EH (cell line): ENCODE data around the gene ARSA.
"Not testable (repeated sequence)": the region's sequence is repeated elsewhere in the genome, so short reads cannot be mapped to it uniquely, and the experiment has no call there.

Experiments used
- DNase-seq: peaks from one replicate; pipeline ENCODE4 v3.0.0-alpha.2; 2015; ENCODE audit warnings: low read depth

ARSA gene

DNA sequence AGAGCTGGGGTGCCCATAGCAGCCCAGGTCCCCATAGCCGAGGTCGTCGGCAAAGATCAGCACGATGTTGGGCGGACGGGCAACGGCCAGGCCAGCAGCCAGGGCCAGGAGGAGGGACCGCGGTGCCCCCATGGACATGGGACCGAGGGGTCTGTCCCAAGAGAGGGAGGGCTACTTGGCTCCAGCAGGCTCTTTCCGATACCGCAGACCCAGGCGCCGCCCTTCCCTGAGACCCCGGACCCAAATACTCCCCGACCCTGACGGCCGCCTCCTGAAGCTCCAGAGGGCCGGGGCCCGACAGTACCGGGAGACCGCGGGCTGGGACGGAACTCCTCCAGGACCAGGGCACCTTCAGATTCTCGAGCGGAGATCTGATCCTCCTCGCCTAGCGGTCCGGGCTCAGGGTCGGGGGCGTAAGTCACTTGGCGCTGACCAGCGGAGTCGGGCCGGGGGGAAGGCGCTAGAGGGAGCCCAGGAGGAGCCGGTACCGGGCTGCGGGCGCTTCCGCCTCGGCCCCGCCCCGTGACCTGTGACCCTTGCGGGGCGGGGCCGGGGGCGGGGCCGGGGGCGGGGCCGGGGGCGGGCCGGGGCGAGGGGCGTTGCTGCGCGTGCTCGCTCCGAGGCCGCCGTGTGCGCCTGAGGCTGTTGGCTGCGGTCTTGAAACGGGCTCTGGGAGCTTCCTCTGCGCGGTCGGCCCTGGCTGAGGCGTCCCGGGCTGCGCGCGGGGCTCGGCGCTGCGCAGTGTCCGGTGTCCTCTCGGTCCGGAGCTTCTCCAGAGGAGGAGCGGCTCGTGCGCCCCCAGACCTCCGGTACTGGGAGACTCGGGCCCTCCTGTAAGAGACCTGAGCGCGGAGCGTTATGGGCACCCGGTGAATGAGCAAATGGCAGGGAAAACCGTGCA is at the start of gene ARSA:
TSS of gene ARSA (minus strand) at position 511 of the 901 bp plus-strand sequence. CDS start at position 138, 373 bp downstream.
- peak; percentile 90 for DNase-seq

GRCh38 chr22:50676661-50677492 is 48.9 kb upstream of the ARSA start:
- no peak for DNase-seq

- no peak for DNase-seq
These were observed 48.3 kb upstream of the ARSA start for GRCh38 chr22:50676180-50676636.

GRCh38 chr22:50675553-50676179 is 47.7 kb upstream of the ARSA start:
- DNase-seq = no peak

DNA sequence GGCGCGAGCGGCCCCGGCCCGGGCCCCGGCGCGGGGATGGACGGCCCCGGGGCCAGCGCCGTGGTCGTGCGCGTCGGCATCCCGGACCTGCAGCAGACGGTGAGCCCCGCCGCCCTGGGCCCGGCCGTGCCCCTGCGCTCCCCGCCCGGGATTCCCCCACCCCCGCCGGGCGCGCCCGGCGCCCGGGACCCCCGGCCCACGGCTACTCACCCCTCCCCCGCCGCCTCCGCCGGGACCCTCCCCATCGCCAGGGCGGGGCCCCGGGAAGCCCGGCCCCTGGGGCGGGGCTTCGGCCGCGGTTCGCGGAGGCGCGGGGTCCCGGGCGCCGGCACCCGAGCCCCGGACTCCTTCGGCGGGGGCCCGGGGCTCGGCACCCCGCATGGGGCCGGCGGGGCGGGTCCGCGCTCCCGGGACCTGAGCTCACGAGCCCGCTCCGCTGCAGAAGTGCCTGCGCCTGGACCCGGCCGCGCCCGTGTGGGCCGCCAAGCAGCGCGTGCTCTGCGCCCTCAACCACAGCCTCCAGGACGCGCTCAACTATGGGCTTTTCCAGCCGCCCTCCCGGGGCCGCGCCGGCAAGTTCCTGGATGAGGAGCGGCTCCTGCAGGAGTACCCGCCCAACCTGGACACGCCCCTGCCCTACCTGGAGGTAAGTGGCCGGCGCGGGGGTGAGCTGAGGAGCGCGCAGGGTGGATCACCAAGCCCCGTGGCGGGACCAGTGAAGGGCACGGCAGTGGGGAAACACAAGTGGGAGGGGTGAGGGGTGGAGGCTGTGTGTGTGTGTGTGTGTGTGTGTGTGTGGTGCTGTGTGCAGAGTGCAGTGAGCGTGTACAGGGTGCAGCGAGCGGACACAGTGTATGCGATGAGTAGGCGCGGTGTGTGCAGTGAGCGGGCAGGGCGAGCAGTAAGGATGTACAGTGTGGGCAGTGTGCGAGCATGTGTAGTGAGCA is 46.9 kb upstream of the ARSA start:
- no peak for DNase-seq

DNA sequence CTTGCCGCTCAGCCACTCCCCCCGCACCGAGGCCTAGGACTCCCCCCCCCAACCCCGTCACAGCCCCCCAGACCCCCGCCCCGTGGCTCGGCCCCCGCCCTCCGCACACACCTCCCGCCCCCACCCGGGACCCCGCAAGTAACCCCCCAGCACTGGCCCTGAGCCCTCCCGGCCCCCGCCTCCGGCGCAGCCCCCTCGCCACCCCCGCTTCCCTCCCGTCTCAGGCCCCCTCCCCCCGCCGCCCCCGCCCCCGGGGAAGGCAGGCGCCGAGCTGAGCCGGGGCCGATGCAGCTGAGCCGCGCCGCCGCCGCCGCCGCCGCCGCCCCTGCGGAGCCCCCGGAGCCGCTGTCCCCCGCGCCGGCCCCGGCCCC is 46.2 kb upstream of the ARSA start:
- DNase-seq = no peak

- DNase-seq = no peak
These were observed 45.5 kb upstream of the ARSA start for GRCh38 chr22:50673231-50674129.

- no peak for DNase-seq
These were observed 44.7 kb upstream of the ARSA start, which contains the start of gene SHANK3 for GRCh38 chr22:50672471-50673230. Gene SHANK3, plus strand, starts transcription at chr22:50672823.

DNA sequence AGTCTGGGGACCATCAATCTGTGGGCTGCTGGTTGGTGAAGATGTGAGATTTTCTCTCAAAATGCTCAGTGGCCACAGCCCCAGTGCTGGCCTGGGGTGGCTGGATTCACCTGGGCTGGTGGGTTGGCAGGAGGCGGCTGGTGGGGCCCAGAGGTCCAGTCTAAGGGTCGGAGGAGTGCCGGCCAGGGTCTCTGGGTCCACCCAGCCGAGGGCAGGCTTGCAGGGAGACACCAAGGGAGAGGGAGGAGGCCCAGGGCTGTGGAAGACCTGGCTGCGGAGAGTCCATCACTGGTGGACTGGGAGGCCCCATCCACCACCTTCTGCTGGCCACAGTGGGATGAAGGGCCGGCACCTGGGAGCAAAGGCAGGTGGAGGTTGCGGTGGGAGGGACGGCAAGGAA is 44.1 kb upstream of the ARSA start:
- DNase-seq = no peak

DNA sequence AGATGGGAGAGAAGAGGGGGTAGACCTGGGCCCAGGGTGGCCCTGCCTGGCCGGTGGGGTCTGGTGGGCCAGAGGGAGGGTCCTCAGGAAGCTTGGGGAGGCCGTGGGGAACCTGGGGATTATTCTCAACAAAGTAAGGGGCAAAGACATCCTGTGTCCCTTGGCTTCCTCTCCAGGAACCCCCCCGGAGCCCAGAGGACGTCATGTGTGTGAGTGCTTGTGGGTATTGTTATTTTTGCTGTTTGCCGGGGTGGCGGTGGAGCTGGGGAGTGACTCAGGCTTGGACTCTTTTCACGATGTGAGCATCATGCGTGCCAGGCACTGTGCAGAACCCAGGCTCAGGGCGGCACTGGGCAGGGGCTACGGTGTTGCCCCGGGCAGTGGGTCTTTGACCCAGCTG is 43.7 kb upstream of the ARSA start:
- DNase-seq = no peak

DNA sequence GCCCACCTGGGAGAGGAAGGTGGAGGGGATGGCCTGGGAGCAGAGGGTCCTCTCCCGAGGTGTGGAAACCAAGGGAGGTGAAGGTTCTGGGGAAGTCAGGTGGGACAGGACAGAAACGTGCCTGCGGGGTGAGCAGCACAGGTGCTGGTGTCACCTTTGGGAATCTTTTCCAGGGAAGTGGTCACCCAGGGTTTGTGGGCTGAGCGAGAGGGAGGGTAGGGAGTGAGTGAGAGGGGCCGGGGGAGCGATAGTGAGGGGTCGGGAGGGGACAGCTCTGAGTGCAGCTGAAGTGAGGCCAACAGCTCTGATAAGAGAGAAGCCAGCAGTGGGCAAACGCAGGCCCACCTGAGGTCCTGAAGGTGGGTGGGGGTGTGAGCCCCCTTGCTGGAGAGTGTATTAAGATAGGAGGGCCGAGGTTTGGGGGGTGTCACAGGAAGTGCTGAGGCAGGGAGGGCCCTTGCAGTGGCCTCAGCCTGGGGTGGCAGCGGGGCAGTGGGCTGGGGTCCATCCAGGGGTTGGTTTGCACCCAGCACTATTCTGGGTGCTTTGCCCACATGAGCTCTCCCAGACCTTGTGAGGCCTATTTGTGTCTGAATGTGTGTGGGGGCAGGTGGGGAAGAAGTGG is 43.1 kb upstream of the ARSA start:
- DNase-seq = no peak

DNA sequence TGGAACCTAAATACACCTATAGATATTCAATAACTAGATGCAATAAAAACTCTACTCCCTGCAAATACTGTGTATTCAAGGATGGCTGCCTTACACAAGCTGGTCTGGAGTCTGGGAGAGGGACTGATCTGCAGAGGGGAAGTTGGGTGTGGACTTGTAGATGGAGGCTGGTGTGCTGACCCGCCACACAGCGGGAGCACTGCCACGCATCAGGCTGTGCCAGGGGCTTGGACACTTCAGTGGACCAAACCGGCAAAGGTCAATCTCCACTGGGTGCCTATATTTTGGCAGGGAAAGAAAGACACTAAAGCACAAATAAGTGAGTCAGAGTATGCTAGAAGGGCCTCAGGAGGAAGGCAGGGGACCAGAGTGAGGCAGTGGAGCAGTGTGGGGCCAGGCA is 42.6 kb upstream of the ARSA start:
- no peak for DNase-seq

DNA sequence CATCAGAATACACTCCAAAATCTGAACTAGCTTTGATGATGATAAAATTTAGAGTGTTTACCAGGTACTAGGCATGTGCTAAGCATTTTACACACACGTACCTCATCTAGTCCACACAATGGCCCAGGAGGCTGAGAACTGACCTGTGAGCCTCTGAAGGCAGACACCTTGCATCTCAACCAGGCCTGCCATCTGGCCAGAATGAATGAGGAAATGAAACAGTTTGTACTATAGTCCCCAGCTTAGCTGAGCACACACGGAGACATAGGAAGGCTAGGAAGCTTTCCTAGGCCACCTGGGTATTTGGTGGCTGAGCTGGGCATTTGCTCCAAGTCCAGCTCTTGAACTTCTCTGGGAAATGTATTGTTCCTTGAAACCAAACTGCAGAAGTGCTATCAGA is 37.8 kb upstream of the ARSA start:
- no peak for DNase-seq

DNA sequence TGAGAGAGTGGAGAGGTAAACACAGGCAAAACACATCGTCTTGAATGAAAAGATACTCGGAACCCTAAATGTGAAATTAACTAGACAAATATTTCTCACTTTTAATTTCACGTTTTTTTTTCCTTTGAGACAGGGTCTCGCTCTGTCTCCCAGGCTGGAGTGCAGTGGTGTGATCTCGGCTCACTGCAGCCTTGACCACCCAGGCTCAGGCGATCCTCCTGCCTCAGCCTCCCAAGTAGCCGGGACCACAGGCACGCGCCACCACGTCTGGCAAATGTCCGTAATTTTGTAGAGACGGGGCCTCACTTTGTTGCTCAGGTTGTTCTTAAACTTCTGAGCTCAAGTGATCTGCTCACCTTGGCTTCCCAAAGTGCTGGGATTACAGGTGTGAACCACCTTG is 37.3 kb upstream of the ARSA start:
- DNase-seq = no peak

GRCh38 chr22:50660306-50660705 is 32.4 kb upstream of the ARSA start:
- DNase-seq = no peak

GRCh38 chr22:50659711-50660110 is 31.8 kb upstream of the ARSA start:
- not testable (repeated sequence) for DNase-seq

DNA sequence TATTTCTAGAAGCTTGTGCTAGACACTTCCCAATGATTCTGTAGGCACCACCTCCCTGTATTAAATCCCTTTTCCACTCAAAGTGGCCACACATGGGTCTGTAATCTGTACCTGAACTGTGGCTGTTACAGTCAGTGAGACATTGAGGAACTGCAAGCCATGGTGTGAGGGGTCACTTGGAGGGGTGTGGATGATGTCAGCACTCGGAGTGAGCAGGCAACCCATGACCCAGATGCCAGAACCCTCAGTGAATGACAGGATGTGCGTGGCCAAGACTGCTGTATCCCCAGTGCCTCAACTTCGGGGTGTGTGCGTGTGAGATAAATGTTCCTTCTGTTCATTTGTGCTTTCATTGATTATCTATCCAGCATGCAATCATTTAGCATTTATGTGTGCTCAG is 30.0 kb upstream of the ARSA start:
- no peak for DNase-seq

DNA sequence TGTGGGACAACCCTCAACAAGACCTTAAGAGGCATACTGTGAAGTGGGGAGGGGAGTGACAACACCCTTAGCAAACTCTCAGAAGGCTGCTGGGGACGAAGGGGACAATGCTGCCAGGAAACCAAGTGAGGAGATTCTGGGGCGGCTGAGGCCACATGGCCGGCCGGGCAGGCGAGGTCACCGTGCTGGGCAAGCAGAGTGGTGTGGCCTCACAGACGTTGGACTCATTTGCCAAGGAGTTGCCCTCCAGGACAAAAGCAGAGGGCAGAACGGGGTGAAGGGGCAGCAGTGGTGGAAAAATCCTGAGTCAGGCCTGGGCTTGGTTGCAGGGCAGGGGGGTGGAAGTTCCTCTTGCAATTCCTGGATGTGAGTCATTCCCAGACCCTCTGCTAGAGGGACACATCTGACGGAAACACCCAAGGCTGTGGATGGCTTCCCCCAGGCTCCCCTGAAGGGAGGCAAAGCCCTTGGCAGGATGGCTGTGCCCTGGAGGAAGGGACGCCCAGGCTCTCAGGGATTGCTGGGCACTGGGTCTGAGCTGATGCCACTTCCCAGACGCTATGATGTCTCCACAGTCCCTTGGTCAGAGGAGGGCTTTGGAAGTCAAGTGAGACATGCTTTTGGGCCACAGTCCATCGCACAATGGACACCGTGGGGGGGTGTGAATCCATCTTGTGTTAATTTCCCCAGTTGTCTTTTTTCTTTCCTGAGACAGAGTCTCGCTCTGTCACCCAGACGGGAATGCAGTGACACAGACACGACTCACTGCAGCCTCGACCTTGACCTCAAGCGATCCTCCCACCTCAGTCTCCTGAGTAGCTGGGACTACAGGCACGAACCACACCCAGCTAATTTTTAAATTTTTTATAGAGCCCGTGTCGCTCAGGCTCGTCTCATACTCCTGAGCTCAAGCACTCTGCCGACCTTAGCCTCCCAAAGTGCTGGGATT is 28.4 kb upstream of the ARSA start:
- DNase-seq = peak; percentile 76
